RWPE1 (cell line): ENCODE results near the gene ARL5B.
A peak's percentile ranks its signal among the peaks of the same experiment; 100 is the strongest.

ENCODE experiments used
- CTCF ChIA-PET: fragments of 350-600 bp; sonication (Branson Sonifier 250); formaldehyde crosslinking; extraction: SDS; loops from one replicate; lab custom pipeline; 2021; lab: Yijun Ruan, JAX
- POLR2A ChIA-PET: fragments of 400-600 bp; formaldehyde crosslinking; extraction: SDS; loops from one replicate; lab custom pipeline; 2020; ENCODE audit warnings: antibody characterized with exemption; ENCODE audit not compliant: low non-redundant PET; lab: Yijun Ruan, JAX
- DNase-seq: peaks from one replicate; pipeline ENCODE4 v3.0.0; 2012; ENCODE audit warnings: low spot score
- H3K27ac ChIP-seq: fragments of 450-650 bp; 2 replicates; pipeline ENCODE4 v1.5.1; 2017
- CTCF ChIP-seq: fragments of 450-650 bp; conservative IDR thresholded peaks from 2 replicates; pipeline ENCODE4 v1.5.1; 2017; ENCODE audit warnings: low read depth, mild to moderate bottlenecking

ARL5B gene

GRCh38 chr10:18658271-18659124, 733 bp upstream of the ARL5B start:
- DNase-seq = no peak
- CTCF ChIA-PET = interaction anchor here (0.8 kb wide), 1 partner anchor 875 kb away, joined by 3 read pairs; no protein-coding TSS in a partner anchor
- peak overlapping the region; percentile 91 for H3K27ac ChIP-seq
- TF ChIP-seq CTCF = no peak
- POLR2A ChIA-PET = interaction anchor here (0.6 to 0.7 kb wide), 2 partner anchors 713 to 1146 kb away, joined by 3 to 9 read pairs; no protein-coding TSS in a partner anchor

GRCh38 chr10:18659819-18660535, 746 bp downstream of the ARL5B start:
- H3K27ac ChIP-seq = peak overlapping the region; percentile 91
- peak; percentile 59 for DNase-seq
- no peak for TF ChIP-seq CTCF
- CTCF ChIA-PET = interaction anchor here (0.8 kb wide), 1 partner anchor 909 kb away, joined by 4 read pairs; no protein-coding TSS in a partner anchor
- POLR2A ChIA-PET = interaction anchor here (0.5 kb wide), 1 partner anchor 35 kb away, joined by 6 read pairs; no protein-coding TSS in a partner anchor

DNA sequence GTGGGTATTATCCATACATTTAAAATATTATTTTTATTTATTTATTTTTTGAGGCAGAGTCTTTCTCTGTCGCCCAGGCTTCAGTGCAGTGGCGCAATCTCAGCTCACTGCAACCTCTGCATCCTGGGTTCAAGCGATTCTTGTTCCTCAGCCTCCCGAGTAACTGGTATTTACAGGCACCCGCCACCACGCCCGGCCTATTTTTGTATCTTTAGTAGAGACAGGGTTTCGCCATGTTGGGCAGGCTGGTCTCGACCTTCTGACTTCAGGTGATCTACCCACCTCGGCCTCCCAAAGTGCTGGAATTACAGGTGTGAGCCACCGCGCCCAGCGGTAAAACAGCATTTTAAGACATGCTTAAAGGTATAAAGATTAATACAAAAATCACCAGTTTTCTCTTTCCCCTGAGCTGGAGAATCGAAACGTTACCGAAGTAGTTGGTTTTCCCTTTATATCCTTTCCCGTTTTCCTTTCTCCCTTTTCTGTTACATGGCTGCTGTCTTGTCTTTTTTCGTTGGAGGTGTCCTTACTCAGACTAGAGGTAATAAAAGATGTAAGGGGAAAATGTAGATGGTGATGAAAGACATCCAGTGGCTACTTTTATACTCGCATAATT, 1.7 kb downstream of the ARL5B start:
- H3K27ac ChIP-seq = peak overlapping the region; percentile 39
- POLR2A ChIA-PET = no interaction called here
- DNase-seq = no peak
- TF ChIP-seq CTCF = no peak
- CTCF ChIA-PET = interaction anchor here (0.8 kb wide), 1 partner anchor 910 kb away, joined by 4 read pairs; no protein-coding TSS in a partner anchor

DNA sequence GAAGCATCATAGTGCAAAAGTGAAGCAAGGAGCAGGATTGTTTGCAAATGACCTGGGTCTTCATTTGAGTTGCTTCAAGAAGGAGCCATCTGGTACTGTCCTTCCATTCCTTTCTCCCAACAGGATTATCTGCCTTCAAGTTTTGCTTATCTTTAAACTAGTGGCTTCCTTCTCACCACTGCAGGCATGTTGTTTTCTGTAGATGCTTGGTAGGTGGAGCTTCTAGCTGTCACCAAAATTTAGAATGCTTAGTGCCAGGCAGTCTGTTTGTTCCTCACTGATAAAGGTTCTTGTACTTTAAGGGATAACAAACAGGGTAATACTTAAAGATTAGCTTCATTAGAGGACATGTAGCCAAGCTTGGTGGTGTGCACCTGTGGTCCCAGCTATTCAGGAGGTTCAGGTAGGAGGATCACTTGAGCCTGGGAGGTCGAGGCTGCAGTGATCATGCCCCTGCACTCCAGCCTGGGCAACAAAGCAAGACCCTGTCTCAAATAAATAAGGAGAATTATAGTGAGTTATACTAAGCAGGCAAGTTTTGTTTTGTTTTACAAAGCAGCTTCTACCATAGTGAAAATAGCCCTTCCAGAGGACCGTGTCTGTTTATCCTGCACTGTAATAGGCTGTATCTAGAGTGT, 5.7 kb downstream of the ARL5B start:
- TF ChIP-seq CTCF = no peak
- POLR2A ChIA-PET = no interaction called here
- no peak for DNase-seq
- CTCF ChIA-PET = interaction anchor here (0.6 kb wide), 1 partner anchor 63 kb away, joined by 3 read pairs; no protein-coding TSS in a partner anchor
- no peak overlapping the region for H3K27ac ChIP-seq

- H3K27ac ChIP-seq = no peak overlapping the region
- DNase-seq = no peak
- POLR2A ChIA-PET = no interaction called here
Measured at GRCh38 chr10:18665815-18666558, 6.8 kb downstream of the ARL5B start.

More at GRCh38 chr10:18665815-18666558, 6.8 kb downstream of the ARL5B start:
- CTCF ChIA-PET = no interaction called here
- TF ChIP-seq CTCF = no peak
